ENCODE measurements around the gene CTSE. TPM values are rescaled to one million over a fixed set of nuclear protein-coding genes. Genes with fewer than 3 reads are reported as not detected.

The CTSE gene
- total and polyA plus RNA-seq, 2 of the 8 experiments (the other 6 are each of a cell fraction or from before 2014, with no cell fraction given) = 0.03 TPM; not detected in 1

GRCh38 chr1:206049919-206050600, 26.4 kb upstream of the CTSE start:
- Histone ChIP-seq H3K27ac (ENCODE audit: low read depth, low read length) (no peak overlapping the region), H2BK15ac (ENCODE audit: low read length) (no peak overlapping the region), H3K23ac (ENCODE audit: insufficient read length) (no peak overlapping the region), H3K4me2 (ENCODE audit: insufficient read depth in 1 of 2, low read depth in 2 of 2, low read length in 2 of 2) (no peak overlapping the region), H2BK12ac (ENCODE audit: low read depth, low read length) (no peak overlapping the region), H3K4ac (replicated peaks; ENCODE audit: insufficient read length, low read depth, low read length) (no peak overlapping the region), H3K14ac (ENCODE audit: insufficient read length) (no peak overlapping the region), H3K4me3 (ENCODE audit: extremely low read depth in 1 of 4, insufficient read depth in 2 of 4, low read depth in 3 of 4, low read length in 4 of 4) (no peak overlapping the region), H3K79me1 (ENCODE audit: low read depth, low read length) (no peaks in the 10 kb centered on the region), H2BK20ac (ENCODE audit: low read length) (no peak overlapping the region), H3K23me2 (ENCODE audit: low read depth, low read length) (no peaks in the 10 kb centered on the region), H3K27me3 (replicated peaks in 1 of 4; ENCODE audit: control insufficient read depth in 3 of 4, extremely low read depth in 1 of 4, insufficient read depth in 3 of 4, low read length in 3 of 4) (no peaks in the 10 kb centered on the region), H3K56ac (replicated peaks; ENCODE audit: insufficient read length, low read depth, low read length) (no peak overlapping the region), H3K36me3 (ENCODE audit: control insufficient read depth in 2 of 4, insufficient read depth in 4 of 4, low read length in 3 of 4) (no peaks in the 10 kb centered on the region), H4K20me1 (replicated peaks in 1 of 2; ENCODE audit: control insufficient read depth in 1 of 2, insufficient read depth in 2 of 2, low read length in 2 of 2) (no peaks in the 10 kb centered on the region), H4K8ac (ENCODE audit: extremely low read depth, insufficient read depth, low read length) (no peak overlapping the region), H4K5ac (ENCODE audit: insufficient read length, low read depth, low read length) (no peak overlapping the region), H3K79me2 (ENCODE audit: control insufficient read depth in 1 of 2, insufficient read depth in 2 of 2, low read length in 2 of 2) (no peaks in the 10 kb centered on the region), H3K9ac (replicated peaks in 1 of 4; ENCODE audit: extremely low read depth in 1 of 4, low read depth in 3 of 4, low read length in 3 of 4) (no peak overlapping the region), H3K18ac (ENCODE audit: extremely low read depth, low read length) (no peak overlapping the region), H4K91ac (replicated peaks; ENCODE audit: insufficient read length, low read length) (no peak overlapping the region), H2AK5ac (ENCODE audit: low read depth, low read length) (no peak overlapping the region), H3K4me1 (replicated peaks in 1 of 4; ENCODE audit: control insufficient read depth in 3 of 4, insufficient read depth in 4 of 4, low read length in 3 of 4) (no peaks in the 10 kb centered on the region; a peak in 1 of 7 replicates), H2AFZ (ENCODE audit: low read length) (no peak overlapping the region), H2BK5ac (ENCODE audit: low read depth, low read length) (no peak overlapping the region), H2BK120ac (replicated peaks; ENCODE audit: low read depth, low read length) (no peak overlapping the region), H3K9me3 (ENCODE audit: insufficient read depth in 2 of 2, low read depth in 1 of 2, low read length in 1 of 2) (peaks cover 0 to 4% of the 10 kb centered on the region in 2 experiments; a peak in 1 of 4 replicates)
- TF ChIP-seq CHD2 (IDR thresholded peaks at IDR 0.05; ENCODE audit: low read length) = no peak
- no peak for TF ChIP-seq TAF7 (optimal IDR thresholded peaks at IDR 0.05; ENCODE audit: borderline replicate concordance, low read depth, low read length)
- no peak for TF ChIP-seq SAP30 (IDR thresholded peaks at IDR 0.05; ENCODE audit: insufficient read depth, insufficient replicate concordance, low read length)
- DNase-seq (ENCODE audit: low read depth in 1 of 2, low spot score in 2 of 2) (no peak), FAIRE-seq (no peak)
- 96% methylated on average over 3 of the region's 3 CpGs; no CpG with 5 or more reads in 1 of the 2 experiments for WGBS, 2 experiments (ENCODE audit: extremely low coverage in 1 of 2, insufficient coverage in 1 of 2, insufficient read length in 1 of 2, insufficient replicate concordance in 2 of 2, low coverage in 1 of 2, low lambda C conversion rate in 2 of 2, missing lambda C conversion rate in 1 of 2)
- ChIA-PET POLR2A (ENCODE audit: partially characterized antibody) (no interaction called here), CTCF (ENCODE audit: partially characterized antibody) (no interaction called here)

Data from H1 (cell line).